HepG2 (cell line): Measurements from ENCODE around the gene CCT3. TPM values are rescaled to one million over a fixed set of nuclear protein-coding genes. Genes with fewer than 3 reads are reported as not detected.

Experiments used
- DNMT1 ChIP-seq: sonication (generic); formaldehyde crosslinking; IDR thresholded peaks from 2 replicates; pipeline ENCODE4 v1.5.1; 2020; ENCODE audit warnings: mild to moderate bottlenecking, missing genetic modification reagents
- ETV5 ChIP-seq: IDR thresholded peaks from 2 replicates; pipeline ENCODE4 v1.6.1; 2018; ENCODE audit warnings: missing biosample characterization, missing genetic modification reagents, inconsistent platforms, borderline replicate concordance
- FOSL2 ChIP-seq: sonication (generic); formaldehyde crosslinking; IDR thresholded peaks from 2 replicates; pipeline ENCODE4 v1.4.0; 2020; ENCODE audit warnings: missing genetic modification reagents
- HMG20B ChIP-seq: conservative IDR thresholded peaks from 2 replicates; pipeline ENCODE4 v1.6.1; 2016; ENCODE audit warnings: missing genetic modification reagents, missing compliant biosample characterization
- KLF9 ChIP-seq: IDR thresholded peaks from 2 replicates; pipeline ENCODE4 v1.6.1; 2016; ENCODE audit warnings: low read depth
- KMT2B ChIP-seq: IDR thresholded peaks from 2 replicates; pipeline ENCODE4 v1.6.1; 2016; ENCODE audit warnings: missing genetic modification reagents, missing compliant biosample characterization
- MAFF ChIP-seq: IDR thresholded peaks from 2 replicates; pipeline ENCODE4 v1.6.1; 2011; ENCODE audit warnings: low read depth, low read length, improper control_type of control experiment
- MED1 ChIP-seq: sonication (generic); formaldehyde crosslinking; IDR thresholded peaks from 2 replicates; pipeline ENCODE4 v1.4.0; 2020; ENCODE audit warnings: missing genetic modification reagents
- MTA1 ChIP-seq: sonication (generic); formaldehyde crosslinking; IDR thresholded peaks from 2 replicates; pipeline ENCODE4 v1.4.0; 2020; ENCODE audit warnings: missing genetic modification reagents, mild to moderate bottlenecking, borderline replicate concordance
- NONO ChIP-seq, 2 experiments: fragments of 450-650 bp in 1 of 2; sonication (generic) in 1 of 2; formaldehyde crosslinking in 1 of 2; IDR thresholded peaks in 1 of 2; conservative IDR thresholded peaks in 1 of 2; 2 replicates each; pipeline versions ENCODE4 v1.6.1 to v1.8.0; 2017 to 2022; ENCODE audit warnings: mild to moderate bottlenecking in 1 of 2, missing genetic modification reagents in 1 of 2, moderate library complexity in 1 of 2
- POGZ ChIP-seq: sonication (generic); formaldehyde crosslinking; IDR thresholded peaks from 2 replicates; pipeline ENCODE4 v1.4.0; 2020; ENCODE audit warnings: mild to moderate bottlenecking, missing genetic modification reagents
- RAD51 ChIP-seq: fragments of 450-650 bp; IDR thresholded peaks from 2 replicates; pipeline ENCODE4 v1.6.1; 2016; ENCODE audit warnings: borderline replicate concordance
- RELA ChIP-seq: sonication (generic); formaldehyde crosslinking; IDR thresholded peaks from 2 replicates; pipeline ENCODE4 v1.4.0; 2020; ENCODE audit warnings: missing genetic modification reagents
- RFX3 ChIP-seq: IDR thresholded peaks from 2 replicates; pipeline ENCODE4 v1.6.1; 2016; ENCODE audit warnings: missing biosample characterization, missing genetic modification reagents
- SIX4 ChIP-seq: sonication (generic); formaldehyde crosslinking; IDR thresholded peaks from 2 replicates; pipeline ENCODE4 v1.4.0; 2020; ENCODE audit warnings: missing genetic modification reagents
- SMC3 ChIP-seq: IDR thresholded peaks from 2 replicates; pipeline ENCODE4 v1.6.1; 2011; ENCODE audit warnings: low read length, improper control_type of control experiment
- SNAI1 ChIP-seq: sonication (generic); formaldehyde crosslinking; IDR thresholded peaks from 2 replicates; pipeline ENCODE4 v1.5.0; 2020; ENCODE audit warnings: mild to moderate bottlenecking, missing genetic modification reagents, borderline replicate concordance
- TRIM24 ChIP-seq: sonication (generic); formaldehyde crosslinking; IDR thresholded peaks from 2 replicates; pipeline ENCODE4 v1.8.0; 2022; ENCODE audit warnings: mild to moderate bottlenecking, missing genetic modification reagents
- ZFAT ChIP-seq: sonication (generic); formaldehyde crosslinking; conservative IDR thresholded peaks from 2 replicates; pipeline ENCODE4 v1.8.1; 2023; ENCODE audit warnings: missing genetic modification reagents, inconsistent platforms
- ZFP37 ChIP-seq: sonication (generic); formaldehyde crosslinking; IDR thresholded peaks from 2 replicates; pipeline ENCODE4 v1.4.0; 2020; ENCODE audit warnings: missing genetic modification reagents, borderline replicate concordance
- ZNF234 ChIP-seq: sonication (generic); formaldehyde crosslinking; conservative IDR thresholded peaks from 2 replicates; pipeline ENCODE4 v1.5.1; 2020; ENCODE audit warnings: mild to moderate bottlenecking, missing genetic modification reagents
- ZNF235 ChIP-seq: sonication (generic); formaldehyde crosslinking; IDR thresholded peaks from 2 replicates; pipeline ENCODE4 v1.8.1; 2023; ENCODE audit warnings: mild to moderate bottlenecking, missing genetic modification reagents, borderline replicate concordance
- ZNF484 ChIP-seq: sonication (generic); formaldehyde crosslinking; IDR thresholded peaks from 2 replicates; pipeline ENCODE4 v1.5.1; 2020; ENCODE audit warnings: mild to moderate bottlenecking, low read depth, missing genetic modification reagents, borderline replicate concordance
- ZNF510 ChIP-seq: sonication (generic); formaldehyde crosslinking; IDR thresholded peaks from 2 replicates; pipeline ENCODE4 v1.4.0; 2020; ENCODE audit warnings: low read depth, mild to moderate bottlenecking, missing genetic modification reagents
- ZNF781 ChIP-seq: sonication (generic); formaldehyde crosslinking; IDR thresholded peaks from 2 replicates; pipeline ENCODE4 v1.5.1; 2020; ENCODE audit warnings: borderline replicate concordance, mild to moderate bottlenecking, missing genetic modification reagents; ENCODE audit errors: not compliant biosample characterization
- polyA plus RNA-seq, 8 experiments: library from polyadenylated mRNA; depleted of rRNA in 3 of 8; stranded (reverse) in 7 of 8; unstranded in 1 of 8; fragments of >200 nt; fragmentation: Illumina TruSeq in 4 of 8; extraction: Trizol in 4 of 8; gene quantifications; 2 replicates each; pipeline versions ENCODE4 v1.2.1 to v1.2.3, GENCODE V29; 2011 to 2016; ENCODE audit warnings: low read depth in 4 of 8, missing spikeins in 1 of 8, mixed read lengths in 1 of 8; ENCODE audit not compliant: insufficient read depth in 1 of 8
- total RNA-seq, 5 experiments: library from RNA; depleted of rRNA; stranded (reverse); fragments of >200 nt; fragmentation: Illumina TruSeq; extraction: Trizol; gene quantifications; 2 replicates each; pipeline ENCODE4 v1.2.3, GENCODE V29; 2016; ENCODE audit warnings: low read depth in 1 of 5
- TF ChIP-seq, protein P1 (sequence below): sonication (generic); formaldehyde crosslinking; conservative IDR thresholded peaks from 2 replicates; pipeline ENCODE4 v1.8.0; 2022; ENCODE audit warnings: low read depth, missing genetic modification reagents
- TF ChIP-seq, protein P2 (sequence below): sonication (generic); formaldehyde crosslinking; IDR thresholded peaks from 2 replicates; pipeline ENCODE4 v1.9.0; 2021; ENCODE audit warnings: missing genetic modification reagents, mild to moderate bottlenecking, borderline replicate concordance
- TF ChIP-seq, protein P3 (sequence below): sonication (generic); formaldehyde crosslinking; IDR thresholded peaks from 2 replicates; pipeline ENCODE4 v1.9.0; 2022; ENCODE audit warnings: missing genetic modification reagents, mild to moderate bottlenecking, borderline replicate concordance

Gene CCT3
- total and polyA plus RNA-seq, 2 of the 13 experiments (the other 11 are each of a cell fraction or from before 2014, with no cell fraction given), result 319 to 615 TPM

DNA sequence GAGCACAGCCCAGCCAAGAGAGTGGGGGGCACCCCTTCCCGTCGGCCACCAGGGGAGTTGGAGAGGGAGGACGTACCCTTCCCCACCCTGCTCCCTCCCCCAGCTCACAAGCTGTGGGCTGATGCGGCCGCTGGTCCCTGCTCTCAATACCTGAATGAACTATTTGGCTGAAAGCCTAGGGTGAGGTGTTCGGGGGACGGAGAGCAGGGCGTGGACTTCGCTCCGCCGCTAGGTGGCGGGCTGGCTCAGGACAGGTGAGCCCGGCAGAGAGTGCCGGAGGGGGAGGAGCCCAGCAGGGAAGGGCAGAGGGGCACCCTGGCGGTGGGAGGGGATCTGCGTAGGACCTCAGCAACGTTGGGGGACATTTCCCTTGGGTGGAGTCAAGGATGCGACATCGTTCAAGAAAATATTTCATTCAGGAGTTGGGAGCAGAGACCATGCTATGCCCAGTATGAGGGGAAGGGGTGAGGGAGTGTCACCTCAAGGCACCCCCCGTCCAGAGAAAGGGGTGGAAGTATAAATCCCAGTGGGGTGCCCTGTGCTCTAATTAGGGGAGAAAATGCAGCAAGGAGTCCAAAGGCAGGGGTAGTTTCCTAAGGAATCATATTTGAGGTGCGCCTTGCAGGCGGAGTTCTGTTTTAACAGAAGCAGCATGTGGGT lies 18.9 kb upstream of the CCT3 start (continued):
- TF ChIP-seq, protein P1, sequence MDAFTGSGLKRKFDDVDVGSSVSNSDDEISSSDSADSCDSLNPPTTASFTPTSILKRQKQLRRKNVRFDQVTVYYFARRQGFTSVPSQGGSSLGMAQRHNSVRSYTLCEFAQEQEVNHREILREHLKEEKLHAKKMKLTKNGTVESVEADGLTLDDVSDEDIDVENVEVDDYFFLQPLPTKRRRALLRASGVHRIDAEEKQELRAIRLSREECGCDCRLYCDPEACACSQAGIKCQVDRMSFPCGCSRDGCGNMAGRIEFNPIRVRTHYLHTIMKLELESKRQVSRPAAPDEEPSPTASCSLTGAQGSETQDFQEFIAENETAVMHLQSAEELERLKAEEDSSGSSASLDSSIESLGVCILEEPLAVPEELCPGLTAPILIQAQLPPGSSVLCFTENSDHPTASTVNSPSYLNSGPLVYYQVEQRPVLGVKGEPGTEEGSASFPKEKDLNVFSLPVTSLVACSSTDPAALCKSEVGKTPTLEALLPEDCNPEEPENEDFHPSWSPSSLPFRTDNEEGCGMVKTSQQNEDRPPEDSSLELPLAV (CRISPR knock-in tag), result no peak
- TF ChIP-seq TRIM24 (CRISPR knock-in tag) (no peak), RFX3 (CRISPR knock-in tag) (no peak), MED1 (CRISPR knock-in tag) (peak; percentile 50), HMG20B (CRISPR knock-in tag) (no peak), POGZ (CRISPR knock-in tag) (peak; percentile 62; the same call in 1 of the 2 replicates), ZFP37 (no peak), SIX4 (CRISPR knock-in tag) (no peak), KLF9 (no peak), MTA1 (CRISPR knock-in tag) (peak; percentile 77; the same call in 1 of the 2 replicates), RAD51 (no peak), MAFF (no peak), ZNF510 (CRISPR knock-in tag) (no peak), SNAI1 (CRISPR knock-in tag) (no peak), ZNF235 (CRISPR knock-in tag) (peak; percentile 82; the same call in 1 of the 2 replicates), RELA (CRISPR knock-in tag) (0 out of 2 replicates have a peak, but pooled peaks have one; percentile 59), DNMT1 (CRISPR knock-in tag) (no peak), FOSL2 (peak; percentile 42), ETV5 (CRISPR knock-in tag) (peak; percentile 12; the same call in 1 of the 2 replicates), KMT2B (CRISPR knock-in tag) (peak; percentile 41; the same call in 1 of the 2 replicates), NONO (IDR thresholded peaks at IDR 0.05) (no peak), NONO (CRISPR knock-in tag; conservative IDR thresholded peaks at IDR 0.05) (peak; percentile 90), ZNF781 (CRISPR knock-in tag) (peak; percentile 27), ZNF234 (CRISPR knock-in tag) (no peak), SMC3 (peak; percentile 45; the same call in 1 of the 2 replicates), ZNF484 (no peak), ZFAT (CRISPR knock-in tag) (no peak)
- TF ChIP-seq, protein P2, sequence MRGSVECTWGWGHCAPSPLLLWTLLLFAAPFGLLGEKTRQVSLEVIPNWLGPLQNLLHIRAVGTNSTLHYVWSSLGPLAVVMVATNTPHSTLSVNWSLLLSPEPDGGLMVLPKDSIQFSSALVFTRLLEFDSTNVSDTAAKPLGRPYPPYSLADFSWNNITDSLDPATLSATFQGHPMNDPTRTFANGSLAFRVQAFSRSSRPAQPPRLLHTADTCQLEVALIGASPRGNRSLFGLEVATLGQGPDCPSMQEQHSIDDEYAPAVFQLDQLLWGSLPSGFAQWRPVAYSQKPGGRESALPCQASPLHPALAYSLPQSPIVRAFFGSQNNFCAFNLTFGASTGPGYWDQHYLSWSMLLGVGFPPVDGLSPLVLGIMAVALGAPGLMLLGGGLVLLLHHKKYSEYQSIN (CRISPR knock-in tag), result no peak
- TF ChIP-seq, protein P3, sequence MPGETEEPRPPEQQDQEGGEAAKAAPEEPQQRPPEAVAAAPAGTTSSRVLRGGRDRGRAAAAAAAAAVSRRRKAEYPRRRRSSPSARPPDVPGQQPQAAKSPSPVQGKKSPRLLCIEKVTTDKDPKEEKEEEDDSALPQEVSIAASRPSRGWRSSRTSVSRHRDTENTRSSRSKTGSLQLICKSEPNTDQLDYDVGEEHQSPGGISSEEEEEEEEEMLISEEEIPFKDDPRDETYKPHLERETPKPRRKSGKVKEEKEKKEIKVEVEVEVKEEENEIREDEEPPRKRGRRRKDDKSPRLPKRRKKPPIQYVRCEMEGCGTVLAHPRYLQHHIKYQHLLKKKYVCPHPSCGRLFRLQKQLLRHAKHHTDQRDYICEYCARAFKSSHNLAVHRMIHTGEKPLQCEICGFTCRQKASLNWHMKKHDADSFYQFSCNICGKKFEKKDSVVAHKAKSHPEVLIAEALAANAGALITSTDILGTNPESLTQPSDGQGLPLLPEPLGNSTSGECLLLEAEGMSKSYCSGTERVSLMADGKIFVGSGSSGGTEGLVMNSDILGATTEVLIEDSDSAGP (CRISPR knock-in tag), result peak; percentile 62
